ENCODE data around the gene ACAP3. TPM values are rescaled to one million over a fixed set of nuclear protein-coding genes. Genes with fewer than 3 reads are reported as not detected.

Gene ACAP3
- total and polyA plus RNA-seq, 4 donors, result 2.7 to 24.8 (median 15.0) TPM

DNA sequence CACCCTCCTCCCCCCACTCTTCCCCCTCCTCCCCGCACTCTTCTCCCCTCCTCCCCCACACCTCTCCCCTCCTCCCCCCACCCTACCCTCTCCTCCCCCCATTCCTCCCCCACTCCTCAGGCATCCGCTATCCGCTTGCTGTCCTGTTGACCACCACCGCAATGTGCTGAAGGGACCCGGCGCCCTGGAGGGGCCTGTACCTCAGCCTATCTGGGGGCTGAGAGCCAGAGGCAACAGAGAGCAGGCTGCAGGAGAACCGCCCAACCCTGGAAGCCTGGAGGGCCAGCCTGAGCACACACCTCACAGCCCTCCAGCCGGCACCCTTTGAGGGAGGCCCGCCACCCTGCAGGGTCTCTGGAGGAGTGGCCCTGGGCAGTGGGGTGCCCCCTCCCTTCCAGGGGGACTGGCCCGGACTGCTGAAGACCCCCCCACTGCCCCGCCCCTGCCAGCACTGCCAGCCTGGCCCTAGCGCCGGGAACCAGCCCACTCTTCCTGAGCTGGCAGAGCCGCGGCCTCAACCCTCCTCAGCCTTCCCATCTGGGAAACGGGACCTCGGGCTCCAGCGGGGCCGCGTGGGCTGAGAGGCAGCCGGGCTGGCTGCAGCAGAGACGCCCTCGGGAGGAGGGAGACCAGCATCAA is 62.4 kb downstream of the ACAP3 start:
- H3K9me3 ChIP-seq (ENCODE audit: control insufficient read depth in 4 of 4, low read length in 3 of 4), result no peaks in the 10 kb centered on the region
- H3K4me3 ChIP-seq (ENCODE audit: low read depth in 1 of 3, low read length in 3 of 3), result no peak overlapping the region
- 90% methylated on average over 23 of the region's 23 CpGs for WGBS
- DNase-seq (ENCODE audit: low spot score), result no peak
- peaks cover 0 to 9% (median 3%) of the 10 kb centered on the region in 4 donors for H3K4me1 ChIP-seq (ENCODE audit: control insufficient read depth in 4 of 4, insufficient read depth in 4 of 4, low read length in 3 of 4)
- H3K27ac ChIP-seq (ENCODE audit: low read depth in 1 of 2, low read length in 2 of 2), result no peak overlapping the region
- TF ChIP-seq HNF4G (IDR thresholded peaks at IDR 0.05), result no peak
- TF ChIP-seq, protein P1, sequence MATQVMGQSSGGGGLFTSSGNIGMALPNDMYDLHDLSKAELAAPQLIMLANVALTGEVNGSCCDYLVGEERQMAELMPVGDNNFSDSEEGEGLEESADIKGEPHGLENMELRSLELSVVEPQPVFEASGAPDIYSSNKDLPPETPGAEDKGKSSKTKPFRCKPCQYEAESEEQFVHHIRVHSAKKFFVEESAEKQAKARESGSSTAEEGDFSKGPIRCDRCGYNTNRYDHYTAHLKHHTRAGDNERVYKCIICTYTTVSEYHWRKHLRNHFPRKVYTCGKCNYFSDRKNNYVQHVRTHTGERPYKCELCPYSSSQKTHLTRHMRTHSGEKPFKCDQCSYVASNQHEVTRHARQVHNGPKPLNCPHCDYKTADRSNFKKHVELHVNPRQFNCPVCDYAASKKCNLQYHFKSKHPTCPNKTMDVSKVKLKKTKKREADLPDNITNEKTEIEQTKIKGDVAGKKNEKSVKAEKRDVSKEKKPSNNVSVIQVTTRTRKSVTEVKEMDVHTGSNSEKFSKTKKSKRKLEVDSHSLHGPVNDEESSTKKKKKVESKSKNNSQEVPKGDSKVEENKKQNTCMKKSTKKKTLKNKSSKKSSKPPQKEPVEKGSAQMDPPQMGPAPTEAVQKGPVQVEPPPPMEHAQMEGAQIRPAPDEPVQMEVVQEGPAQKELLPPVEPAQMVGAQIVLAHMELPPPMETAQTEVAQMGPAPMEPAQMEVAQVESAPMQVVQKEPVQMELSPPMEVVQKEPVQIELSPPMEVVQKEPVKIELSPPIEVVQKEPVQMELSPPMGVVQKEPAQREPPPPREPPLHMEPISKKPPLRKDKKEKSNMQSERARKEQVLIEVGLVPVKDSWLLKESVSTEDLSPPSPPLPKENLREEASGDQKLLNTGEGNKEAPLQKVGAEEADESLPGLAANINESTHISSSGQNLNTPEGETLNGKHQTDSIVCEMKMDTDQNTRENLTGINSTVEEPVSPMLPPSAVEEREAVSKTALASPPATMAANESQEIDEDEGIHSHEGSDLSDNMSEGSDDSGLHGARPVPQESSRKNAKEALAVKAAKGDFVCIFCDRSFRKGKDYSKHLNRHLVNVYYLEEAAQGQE (IDR thresholded peaks at IDR 0.05), result no peak
- no peak for TF ChIP-seq RAD21 (IDR thresholded peaks at IDR 0.05)
- no peak for TF ChIP-seq RXRA (IDR thresholded peaks at IDR 0.05)
- no peak for TF ChIP-seq HNF4A (conservative IDR thresholded peaks at IDR 0.05)
- no peak for TF ChIP-seq SP1 (IDR thresholded peaks at IDR 0.05)
- TF ChIP-seq, protein P2, sequence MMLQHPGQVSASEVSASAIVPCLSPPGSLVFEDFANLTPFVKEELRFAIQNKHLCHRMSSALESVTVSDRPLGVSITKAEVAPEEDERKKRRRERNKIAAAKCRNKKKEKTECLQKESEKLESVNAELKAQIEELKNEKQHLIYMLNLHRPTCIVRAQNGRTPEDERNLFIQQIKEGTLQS (IDR thresholded peaks at IDR 0.05), result no peak
- TF ChIP-seq, protein P3, sequence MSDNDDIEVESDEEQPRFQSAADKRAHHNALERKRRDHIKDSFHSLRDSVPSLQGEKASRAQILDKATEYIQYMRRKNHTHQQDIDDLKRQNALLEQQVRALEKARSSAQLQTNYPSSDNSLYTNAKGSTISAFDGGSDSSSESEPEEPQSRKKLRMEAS (IDR thresholded peaks at IDR 0.05), result no peak
- TF ChIP-seq EGR1 (IDR thresholded peaks at IDR 0.05; ENCODE audit: low read depth in 2 of 2), result no peak
- no peak for TF ChIP-seq JUND (IDR thresholded peaks at IDR 0.05)
- TF ChIP-seq TAF1 (conservative IDR thresholded peaks at IDR 0.05), result no peak
- TF ChIP-seq NR2F2 (IDR thresholded peaks at IDR 0.05), result no peak
- H3K9ac ChIP-seq (ENCODE audit: low read depth in 1 of 2, low read length in 2 of 2), result no peak overlapping the region
- H3K27me3 ChIP-seq (ENCODE audit: control insufficient read depth in 4 of 4, insufficient read depth in 4 of 4, low read length in 3 of 4), result no peaks in the 10 kb centered on the region
- H3K36me3 ChIP-seq (ENCODE audit: control insufficient read depth in 4 of 4, insufficient read depth in 3 of 4, low read depth in 1 of 4, low read length in 3 of 4), result no peaks in the 10 kb centered on the region

GRCh38 chr1:1244192-1244811 is 63.4 kb downstream of the ACAP3 start:
- no peak for DNase-seq (ENCODE audit: low spot score)
- 81% methylated on average over 30 of the region's 30 CpGs for WGBS

More at GRCh38 chr1:1244192-1244811, 63.4 kb downstream of the ACAP3 start:
- Histone ChIP-seq H3K36me3 (ENCODE audit: control insufficient read depth in 4 of 4, insufficient read depth in 3 of 4, low read depth in 1 of 4, low read length in 3 of 4) (no peaks in the 10 kb centered on the region), H3K4me1 (ENCODE audit: control insufficient read depth in 4 of 4, insufficient read depth in 4 of 4, low read length in 3 of 4) (peaks cover 7 to 19% (median 11%) of the 10 kb centered on the region in 4 donors), H3K9me3 (ENCODE audit: control insufficient read depth in 4 of 4, low read length in 3 of 4) (no peaks in the 10 kb centered on the region), H3K9ac (ENCODE audit: low read depth in 1 of 2, low read length in 2 of 2) (no peak overlapping the region), H3K27ac (ENCODE audit: low read depth in 1 of 2, low read length in 2 of 2) (no peak overlapping the region), H3K4me3 (ENCODE audit: low read depth in 1 of 3, low read length in 3 of 3) (no peak overlapping the region), H3K27me3 (ENCODE audit: control insufficient read depth in 4 of 4, insufficient read depth in 4 of 4, low read length in 3 of 4) (no peaks in the 10 kb centered on the region)
- TF ChIP-seq HNF4A (conservative IDR thresholded peaks at IDR 0.05), result no peak
- TF ChIP-seq CTCF (IDR thresholded peaks at IDR 0.05; ENCODE audit: low read depth, low read length, missing input control), result no peak
- TF ChIP-seq GABPA (IDR thresholded peaks at IDR 0.05 in 1 of 2, conservative IDR thresholded peaks at IDR 0.05 in 1 of 2), result no peak
- no peak for TF ChIP-seq FOXA1 (IDR thresholded peaks at IDR 0.05)
- TF ChIP-seq FOXA2 (IDR thresholded peaks at IDR 0.05), result no peak
- TF ChIP-seq TAF1 (conservative IDR thresholded peaks at IDR 0.05), result no peak

All from liver (tissue), 9 donors.